ENCODE data around the gene ZBTB11. TPM values are rescaled to one million over a fixed set of nuclear protein-coding genes. Genes with fewer than 3 reads are reported as not detected.
"Not testable (repeated sequence)": the region's sequence is repeated elsewhere in the genome, so short reads cannot be mapped to it uniquely, and the experiment has no call there.

The ZBTB11 gene
- polyA plus RNA-seq, 4 donors = 20.7 to 25.2 (median 23.9) TPM

- DNase-seq (ENCODE audit: low read depth in 4 of 4, low spot score in 3 of 4) = no peak
Measured at GRCh38 chr3:101623656-101624055, 53.3 kb downstream of the ZBTB11 start.

GRCh38 chr3:101619734-101620133, 57.2 kb downstream of the ZBTB11 start:
- DNase-seq (ENCODE audit: low read depth in 4 of 4, low spot score in 3 of 4) = no peak

DNA sequence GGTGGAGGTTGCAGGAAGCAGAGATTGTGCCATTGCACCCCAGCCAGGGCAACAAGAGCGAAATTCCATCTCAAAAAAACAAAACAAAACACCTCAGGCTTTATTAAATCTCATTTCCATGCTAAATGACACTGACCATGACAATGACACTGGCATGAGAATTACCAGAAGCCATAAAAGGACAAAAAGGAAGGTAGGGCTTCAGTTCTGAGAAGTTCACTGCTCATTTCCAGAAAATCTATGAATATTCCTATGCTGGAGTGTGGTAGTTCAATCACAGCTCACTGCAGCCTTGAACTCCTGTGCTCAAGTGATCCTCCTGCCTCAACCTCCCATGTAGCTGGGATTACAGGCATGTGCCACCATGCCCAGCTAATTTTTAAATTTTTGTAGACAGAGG, 58.2 kb downstream of the ZBTB11 start:
- DNase-seq (ENCODE audit: low read depth in 4 of 4, low spot score in 3 of 4) = no peak

- DNase-seq (ENCODE audit: low read depth in 4 of 4, low spot score in 3 of 4) = no peak
Measured at GRCh38 chr3:101617478-101617877, 59.5 kb downstream of the ZBTB11 start.

DNA sequence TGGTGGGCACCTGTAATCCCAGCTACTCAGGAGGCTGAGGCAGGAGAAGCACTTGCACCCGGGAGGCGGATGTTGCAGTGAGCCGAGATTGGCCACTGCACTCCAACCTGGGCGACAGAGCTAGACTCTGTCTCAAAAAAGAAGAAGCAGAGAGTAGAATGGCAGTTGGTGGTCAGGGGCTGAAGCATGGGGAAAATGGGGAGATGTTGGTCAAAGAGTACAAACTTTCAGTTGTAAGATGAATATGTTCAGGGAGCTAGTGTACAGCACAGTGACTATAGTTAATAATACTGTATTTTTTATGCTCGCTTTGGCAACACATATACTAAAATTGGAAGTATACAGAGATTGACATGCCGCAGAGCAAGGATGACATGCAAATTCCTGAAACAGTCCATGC, 61.4 kb downstream of the ZBTB11 start:
- no peak for DNase-seq (ENCODE audit: low read depth in 4 of 4, low spot score in 3 of 4)

DNA sequence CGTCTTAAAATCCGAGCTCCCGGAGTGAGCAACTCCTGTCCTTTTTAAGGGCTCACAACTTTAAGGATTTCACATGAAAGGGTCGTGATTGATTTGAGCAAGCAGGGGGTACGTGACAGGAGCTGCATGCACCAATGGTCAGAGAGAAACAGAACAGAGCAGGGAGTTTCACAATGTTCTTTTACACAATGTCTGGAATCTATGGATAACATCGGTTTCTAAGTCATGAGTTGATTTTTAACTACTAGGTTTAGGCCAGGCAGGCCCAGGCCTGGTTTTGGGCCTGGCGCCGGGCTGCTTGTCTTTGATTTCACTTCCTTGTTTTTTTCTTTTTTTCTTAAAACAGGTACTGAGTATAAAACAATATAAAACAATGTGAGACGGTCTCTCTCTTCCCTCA, 63.9 kb downstream of the ZBTB11 start:
- DNase-seq (ENCODE audit: low read depth in 4 of 4, low spot score in 3 of 4) = not testable (repeated sequence)

- DNase-seq (ENCODE audit: low read depth in 4 of 4, low spot score in 3 of 4) = no peak
Measured at GRCh38 chr3:101611023-101611422, 65.9 kb downstream of the ZBTB11 start.

DNA sequence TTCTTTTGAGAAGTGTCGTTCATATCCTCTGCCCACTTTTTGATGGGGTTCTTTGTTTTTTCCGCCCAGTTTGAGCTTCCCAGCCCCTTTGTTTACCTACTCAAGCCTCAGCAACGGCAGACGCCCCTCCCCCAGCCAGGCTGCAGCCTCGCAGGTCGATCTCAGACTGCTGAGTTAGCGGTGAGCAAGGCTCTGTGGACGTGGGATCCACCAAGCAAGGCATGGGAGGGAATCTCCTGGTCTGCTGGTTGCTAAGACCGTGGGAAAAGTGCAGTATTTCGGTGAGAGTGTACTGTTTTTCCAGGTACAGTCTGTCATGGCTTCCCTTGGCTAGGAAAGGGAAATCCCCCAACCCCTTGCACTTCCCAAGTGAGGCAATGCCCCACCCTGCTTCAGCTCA, 71.5 kb downstream of the ZBTB11 start:
- DNase-seq (ENCODE audit: low read depth in 4 of 4, low spot score in 3 of 4) = not testable (repeated sequence)

- no peak for DNase-seq (ENCODE audit: low read depth in 4 of 4, low spot score in 3 of 4)
Measured at GRCh38 chr3:101603184-101603583, 73.7 kb downstream of the ZBTB11 start.

DNA sequence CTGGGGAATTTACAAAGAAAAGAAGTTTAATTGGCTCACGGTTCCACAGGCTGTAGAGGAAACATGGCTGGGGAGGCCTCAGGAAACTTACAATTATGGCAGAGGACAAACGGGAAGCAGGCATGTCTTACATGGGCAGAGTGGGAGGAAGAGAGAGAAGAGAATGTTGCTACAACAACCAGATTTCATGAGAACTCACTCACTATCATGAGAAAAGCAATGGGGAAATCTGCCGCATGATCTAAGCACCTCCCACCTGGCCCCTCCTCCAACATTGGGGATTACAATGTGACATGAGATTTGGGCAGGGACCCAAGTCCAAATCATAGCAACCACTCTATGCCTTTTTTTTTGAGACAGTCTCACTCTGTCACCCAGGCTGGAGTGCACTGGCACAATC, 74.2 kb downstream of the ZBTB11 start:
- DNase-seq (ENCODE audit: low read depth in 4 of 4, low spot score in 3 of 4) = no peak

Other genes starting within 250 kb of the ZBTB11 start
- 10 to 100 TPM; 59.6 to 85.8 (median 80.2) TPM for gene SENP7, start 163.9 kb downstream of the ZBTB11 start, polyA plus RNA-seq (ENCODE audit: insufficient read length in 4 of 4)
- 10 to 100 TPM; 32.1 to 43.5 (median 41.2) TPM for gene TRMT10C, start 115.3 kb downstream of the ZBTB11 start, polyA plus RNA-seq (ENCODE audit: insufficient read length in 4 of 4)
- gene PCNP, start 103.0 kb downstream of the ZBTB11 start, polyA plus RNA-seq (ENCODE audit: insufficient read length in 4 of 4) = 100 to 1,000 TPM; 200 to 255 (median 237) TPM
- 1,000 to 10,000 TPM; 1,316 to 1,732 (median 1,468) TPM for gene RPL24, start 9.6 kb upstream of the ZBTB11 start, polyA plus RNA-seq (ENCODE audit: insufficient read length in 4 of 4)
- gene CEP97, start 47.5 kb upstream of the ZBTB11 start, polyA plus RNA-seq (ENCODE audit: insufficient read length in 4 of 4) = 10 to 100 TPM; 12.8 to 15.7 (median 14.1) TPM
- gene NXPE3, start 102.1 kb upstream of the ZBTB11 start, polyA plus RNA-seq (ENCODE audit: insufficient read length in 4 of 4) = 1 to 10 TPM; 5.7 to 8.6 (median 8.0) TPM
- gene NFKBIZ, start 172.4 kb upstream of the ZBTB11 start, polyA plus RNA-seq (ENCODE audit: insufficient read length in 4 of 4) = 10 to 100 TPM in 2 of 4 donors, 1 to 10 TPM in 2; 3.9 to 10.9 (median 7.7) TPM